SK-N-SH treated with all-trans-retinoic acid at 6 μM for 48 hours (cell line): ENCODE results near the gene GOLGA5.
"Not testable (repeated sequence)": the region's sequence is repeated elsewhere in the genome, so short reads cannot be mapped to it uniquely, and the experiment has no call there.

ENCODE experiments used
- ATAC-seq: fragments of 200-7000 bp; cut with Tn5 transposase; 3 replicates; pipeline ENCODE4 v1.9.1; 2020; ENCODE audit warnings: mild to moderate bottlenecking, moderate library complexity
- ARNTL ChIP-seq: fragments of 450-650 bp; formaldehyde crosslinking; IDR thresholded peaks from 2 replicates; pipeline ENCODE4 v1.5.0; 2020; ENCODE audit warnings: low read depth, mild to moderate bottlenecking, moderate library complexity, borderline replicate concordance
- BACH2 ChIP-seq: fragments of 250-450 bp; sonication (Bioruptor Pico); IDR thresholded peaks from 2 replicates; pipeline ENCODE4 v1.9.0; 2021; ENCODE audit warnings: mild to moderate bottlenecking, borderline replicate concordance
- CSDC2 ChIP-seq: fragments of 250-450 bp; sonication (Bioruptor Pico); IDR thresholded peaks from 2 replicates; pipeline ENCODE4 v1.5.0; 2020; ENCODE audit warnings: mild to moderate bottlenecking, moderate library complexity
- ESRRG ChIP-seq: fragments of 250-450 bp; sonication (Bioruptor Pico); IDR thresholded peaks from 2 replicates; pipeline ENCODE4 v1.6.1; 2021; ENCODE audit warnings: mild to moderate bottlenecking
- GLIS3 ChIP-seq: fragments of 250-450 bp; sonication (Bioruptor Pico); IDR thresholded peaks from 2 replicates; pipeline ENCODE4 v1.5.0; 2020; ENCODE audit warnings: mild to moderate bottlenecking, moderate library complexity
- ISL1 ChIP-seq: fragments of 250-450 bp; sonication (Bioruptor Pico); IDR thresholded peaks from 2 replicates; pipeline ENCODE4 v2.1.2; 2022; ENCODE audit warnings: mild to moderate bottlenecking, moderate library complexity
- OSR1 ChIP-seq: fragments of 250-450 bp; sonication (Bioruptor Pico); IDR thresholded peaks from 2 replicates; pipeline ENCODE4 v1.8.0; 2022; ENCODE audit warnings: moderate library complexity, mild to moderate bottlenecking, inconsistent platforms
- PPARA ChIP-seq: fragments of 250-450 bp; sonication (Bioruptor Pico); IDR thresholded peaks from 2 replicates; pipeline ENCODE4 v1.5.0; 2020; ENCODE audit warnings: mild to moderate bottlenecking, borderline replicate concordance
- RARB ChIP-seq: fragments of 250-450 bp; sonication (Bioruptor Pico); IDR thresholded peaks from 2 replicates; pipeline ENCODE4 v1.8.0; 2021; ENCODE audit warnings: mild to moderate bottlenecking, moderate library complexity
- SNAI2 ChIP-seq: fragments of 250-450 bp; sonication (Bioruptor Pico); IDR thresholded peaks from 2 replicates; pipeline ENCODE4 v1.5.0; 2020; ENCODE audit warnings: mild to moderate bottlenecking, moderate library complexity
- TCF4 ChIP-seq: fragments of 250-450 bp; sonication (Bioruptor Pico); IDR thresholded peaks from 2 replicates; pipeline ENCODE4 v1.8.0; 2021; ENCODE audit warnings: mild to moderate bottlenecking, moderate library complexity, borderline replicate concordance
- ZC3H10 ChIP-seq: fragments of 250-450 bp; sonication (Bioruptor Pico); IDR thresholded peaks from 2 replicates; pipeline ENCODE4 v1.5.1; 2021; ENCODE audit warnings: mild to moderate bottlenecking, moderate library complexity
- ZFP3 ChIP-seq: fragments of 250-450 bp; sonication (Bioruptor Pico); IDR thresholded peaks from 2 replicates; pipeline ENCODE4 v1.5.0; 2020; ENCODE audit warnings: mild to moderate bottlenecking, moderate library complexity
- ZNF565 ChIP-seq: fragments of 450-650 bp; formaldehyde crosslinking; conservative IDR thresholded peaks from 2 replicates; pipeline ENCODE4 v1.5.0; 2020; ENCODE audit warnings: low read depth, mild to moderate bottlenecking, moderate library complexity
- ZNF70 ChIP-seq: fragments of 450-650 bp; formaldehyde crosslinking; IDR thresholded peaks from 2 replicates; pipeline ENCODE4 v1.5.0; 2020; ENCODE audit warnings: mild to moderate bottlenecking, moderate library complexity
- ZNF8 ChIP-seq: fragments of 450-650 bp; formaldehyde crosslinking; IDR thresholded peaks from 2 replicates; pipeline ENCODE4 v1.5.0; 2020; ENCODE audit warnings: mild to moderate bottlenecking, moderate library complexity
- TF ChIP-seq, protein P1 (sequence below): fragments of 250-450 bp; sonication (Bioruptor Pico); IDR thresholded peaks from 2 replicates; pipeline ENCODE4 v1.8.0; 2020; ENCODE audit warnings: mild to moderate bottlenecking, moderate library complexity, borderline replicate concordance
- TF ChIP-seq, protein P2 (sequence below): fragments of 250-450 bp; sonication (Bioruptor Pico); IDR thresholded peaks from 2 replicates; pipeline ENCODE4 v1.8.0; 2021; ENCODE audit warnings: low read depth, mild to moderate bottlenecking, moderate library complexity, borderline replicate concordance
- TF ChIP-seq, protein P3 (sequence below): fragments of 250-450 bp; sonication (Bioruptor Pico); IDR thresholded peaks from 2 replicates; pipeline ENCODE4 v1.5.1; 2020; ENCODE audit warnings: low read depth, mild to moderate bottlenecking, moderate library complexity
- TF ChIP-seq, protein P4 (sequence below): fragments of 250-450 bp; sonication (Bioruptor Pico); IDR thresholded peaks from 2 replicates; pipeline ENCODE4 v1.5.0; 2020; ENCODE audit warnings: mild to moderate bottlenecking, moderate library complexity
- TF ChIP-seq, protein P5 (sequence below): fragments of 250-450 bp; sonication (Bioruptor Pico); IDR thresholded peaks from 2 replicates; pipeline ENCODE4 v1.5.1; 2021; ENCODE audit warnings: mild to moderate bottlenecking, moderate library complexity

GOLGA5 gene

GRCh38 chr14:92759679-92760523, 34.2 kb upstream of the GOLGA5 start (continued):
- TF ChIP-seq, protein P1, sequence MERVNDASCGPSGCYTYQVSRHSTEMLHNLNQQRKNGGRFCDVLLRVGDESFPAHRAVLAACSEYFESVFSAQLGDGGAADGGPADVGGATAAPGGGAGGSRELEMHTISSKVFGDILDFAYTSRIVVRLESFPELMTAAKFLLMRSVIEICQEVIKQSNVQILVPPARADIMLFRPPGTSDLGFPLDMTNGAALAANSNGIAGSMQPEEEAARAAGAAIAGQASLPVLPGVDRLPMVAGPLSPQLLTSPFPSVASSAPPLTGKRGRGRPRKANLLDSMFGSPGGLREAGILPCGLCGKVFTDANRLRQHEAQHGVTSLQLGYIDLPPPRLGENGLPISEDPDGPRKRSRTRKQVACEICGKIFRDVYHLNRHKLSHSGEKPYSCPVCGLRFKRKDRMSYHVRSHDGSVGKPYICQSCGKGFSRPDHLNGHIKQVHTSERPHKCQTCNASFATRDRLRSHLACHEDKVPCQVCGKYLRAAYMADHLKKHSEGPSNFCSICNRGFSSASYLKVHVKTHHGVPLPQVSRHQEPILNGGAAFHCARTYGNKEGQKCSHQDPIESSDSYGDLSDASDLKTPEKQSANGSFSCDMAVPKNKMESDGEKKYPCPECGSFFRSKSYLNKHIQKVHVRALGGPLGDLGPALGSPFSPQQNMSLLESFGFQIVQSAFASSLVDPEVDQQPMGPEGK (CRISPR knock-in tag), result no peak

DNA sequence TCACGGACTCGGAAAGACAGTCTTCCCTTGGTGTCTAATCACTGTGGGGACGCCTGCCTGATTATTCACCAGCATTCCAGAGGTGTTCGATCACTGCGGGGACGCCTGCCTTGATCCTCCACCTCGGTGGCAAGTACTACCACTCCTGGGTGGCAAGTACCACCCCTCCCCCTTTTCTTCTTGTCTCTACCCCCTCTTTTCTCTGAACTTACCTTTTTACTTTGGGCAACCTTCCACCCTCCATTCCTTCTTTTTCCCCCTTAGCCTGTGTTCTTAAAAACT, 33.6 kb upstream of the GOLGA5 start:
- TF ChIP-seq CSDC2 (CRISPR knock-in tag) (no peak), ZNF8 (CRISPR knock-in tag) (no peak), GLIS3 (CRISPR knock-in tag) (no peak), ZNF565 (CRISPR knock-in tag) (no peak), ZNF70 (no peak), SNAI2 (CRISPR knock-in tag) (no peak), ESRRG (CRISPR knock-in tag) (no peak), ZC3H10 (no peak), ISL1 (no peak), BACH2 (CRISPR knock-in tag) (no peak)
- TF ChIP-seq, protein P2, sequence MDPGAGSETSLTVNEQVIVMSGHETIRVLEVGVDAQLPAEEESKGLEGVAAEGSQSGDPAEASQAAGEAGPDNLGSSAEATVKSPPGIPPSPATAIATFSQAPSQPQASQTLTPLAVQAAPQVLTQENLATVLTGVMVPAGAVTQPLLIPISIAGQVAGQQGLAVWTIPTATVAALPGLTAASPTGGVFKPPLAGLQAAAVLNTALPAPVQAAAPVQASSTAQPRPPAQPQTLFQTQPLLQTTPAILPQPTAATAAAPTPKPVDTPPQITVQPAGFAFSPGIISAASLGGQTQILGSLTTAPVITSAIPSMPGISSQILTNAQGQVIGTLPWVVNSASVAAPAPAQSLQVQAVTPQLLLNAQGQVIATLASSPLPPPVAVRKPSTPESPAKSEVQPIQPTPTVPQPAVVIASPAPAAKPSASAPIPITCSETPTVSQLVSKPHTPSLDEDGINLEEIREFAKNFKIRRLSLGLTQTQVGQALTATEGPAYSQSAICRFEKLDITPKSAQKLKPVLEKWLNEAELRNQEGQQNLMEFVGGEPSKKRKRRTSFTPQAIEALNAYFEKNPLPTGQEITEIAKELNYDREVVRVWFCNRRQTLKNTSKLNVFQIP (CRISPR knock-in tag), result no peak
- ATAC-seq, result no peak

DNA sequence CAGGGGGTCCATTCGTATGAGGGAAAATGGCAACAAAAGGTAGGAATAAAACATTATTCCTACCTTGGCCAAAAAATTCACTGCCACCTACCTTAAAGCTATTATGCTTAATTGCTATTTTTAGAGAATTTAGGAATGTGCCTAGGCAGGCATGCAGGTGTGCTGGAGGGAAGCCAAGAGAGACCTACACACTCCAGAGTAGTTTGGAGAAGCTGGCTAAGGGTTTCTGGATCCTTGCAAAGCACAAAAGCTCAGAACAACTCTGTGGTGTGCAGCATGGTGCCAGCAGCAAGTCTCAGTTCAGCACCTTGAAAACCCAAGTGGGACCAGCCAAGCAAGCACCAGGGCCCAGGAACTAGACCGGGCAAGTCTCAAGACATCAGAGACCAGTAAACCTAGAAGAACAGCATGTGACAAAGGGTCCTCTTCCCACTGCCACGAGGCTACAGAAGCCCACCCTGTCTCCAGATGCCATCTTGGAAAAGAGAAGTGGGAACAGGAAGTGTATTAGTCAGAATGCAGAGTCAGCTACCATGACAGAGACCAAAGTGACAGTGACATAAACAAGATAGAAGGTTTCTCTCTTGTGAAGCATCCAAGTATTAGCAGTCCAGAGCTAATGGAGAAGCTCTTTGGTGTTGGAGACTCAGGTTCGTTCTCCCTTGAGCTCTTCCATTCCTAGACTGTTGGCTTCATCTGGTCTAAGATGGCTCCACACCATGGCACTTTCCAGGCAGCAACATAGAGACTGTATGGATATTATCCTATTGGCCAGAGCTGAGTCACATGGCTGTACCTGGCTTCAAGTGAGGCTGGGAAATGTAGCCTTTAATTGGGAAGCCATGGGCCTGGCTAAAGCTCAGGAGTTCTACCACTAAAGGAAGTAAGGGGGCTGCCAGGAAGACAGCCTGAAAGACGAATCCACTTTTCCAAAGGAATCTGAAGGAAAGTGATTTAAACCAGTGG, 30.2 kb upstream of the GOLGA5 start:
- peak; percentile 27; the same call in 1 of the 3 replicates for ATAC-seq

- not testable (repeated sequence) for ATAC-seq
Measured at GRCh38 chr14:92768236-92768635, 25.9 kb upstream of the GOLGA5 start.

- ATAC-seq, result no peak
- TF ChIP-seq ISL1 (no peak), PPARA (CRISPR knock-in tag) (no peak), ZNF565 (CRISPR knock-in tag) (no peak), ESRRG (CRISPR knock-in tag) (no peak), OSR1 (CRISPR knock-in tag) (no peak), RARB (no peak), ARNTL (CRISPR knock-in tag) (no peak), ZNF8 (CRISPR knock-in tag) (no peak), ZNF70 (no peak), TCF4 (CRISPR knock-in tag) (no peak), ZFP3 (CRISPR knock-in tag) (no peak)
- TF ChIP-seq, protein P3, sequence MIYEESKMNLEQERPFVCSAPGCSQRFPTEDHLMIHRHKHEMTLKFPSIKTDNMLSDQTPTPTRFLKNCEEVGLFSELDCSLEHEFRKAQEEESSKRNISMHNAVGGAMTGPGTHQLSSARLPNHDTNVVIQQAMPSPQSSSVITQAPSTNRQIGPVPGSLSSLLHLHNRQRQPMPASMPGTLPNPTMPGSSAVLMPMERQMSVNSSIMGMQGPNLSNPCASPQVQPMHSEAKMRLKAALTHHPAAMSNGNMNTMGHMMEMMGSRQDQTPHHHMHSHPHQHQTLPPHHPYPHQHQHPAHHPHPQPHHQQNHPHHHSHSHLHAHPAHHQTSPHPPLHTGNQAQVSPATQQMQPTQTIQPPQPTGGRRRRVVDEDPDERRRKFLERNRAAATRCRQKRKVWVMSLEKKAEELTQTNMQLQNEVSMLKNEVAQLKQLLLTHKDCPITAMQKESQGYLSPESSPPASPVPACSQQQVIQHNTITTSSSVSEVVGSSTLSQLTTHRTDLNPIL (CRISPR knock-in tag), result no peak
- TF ChIP-seq, protein P1 (CRISPR knock-in tag), result no peak
- TF ChIP-seq, protein P4, sequence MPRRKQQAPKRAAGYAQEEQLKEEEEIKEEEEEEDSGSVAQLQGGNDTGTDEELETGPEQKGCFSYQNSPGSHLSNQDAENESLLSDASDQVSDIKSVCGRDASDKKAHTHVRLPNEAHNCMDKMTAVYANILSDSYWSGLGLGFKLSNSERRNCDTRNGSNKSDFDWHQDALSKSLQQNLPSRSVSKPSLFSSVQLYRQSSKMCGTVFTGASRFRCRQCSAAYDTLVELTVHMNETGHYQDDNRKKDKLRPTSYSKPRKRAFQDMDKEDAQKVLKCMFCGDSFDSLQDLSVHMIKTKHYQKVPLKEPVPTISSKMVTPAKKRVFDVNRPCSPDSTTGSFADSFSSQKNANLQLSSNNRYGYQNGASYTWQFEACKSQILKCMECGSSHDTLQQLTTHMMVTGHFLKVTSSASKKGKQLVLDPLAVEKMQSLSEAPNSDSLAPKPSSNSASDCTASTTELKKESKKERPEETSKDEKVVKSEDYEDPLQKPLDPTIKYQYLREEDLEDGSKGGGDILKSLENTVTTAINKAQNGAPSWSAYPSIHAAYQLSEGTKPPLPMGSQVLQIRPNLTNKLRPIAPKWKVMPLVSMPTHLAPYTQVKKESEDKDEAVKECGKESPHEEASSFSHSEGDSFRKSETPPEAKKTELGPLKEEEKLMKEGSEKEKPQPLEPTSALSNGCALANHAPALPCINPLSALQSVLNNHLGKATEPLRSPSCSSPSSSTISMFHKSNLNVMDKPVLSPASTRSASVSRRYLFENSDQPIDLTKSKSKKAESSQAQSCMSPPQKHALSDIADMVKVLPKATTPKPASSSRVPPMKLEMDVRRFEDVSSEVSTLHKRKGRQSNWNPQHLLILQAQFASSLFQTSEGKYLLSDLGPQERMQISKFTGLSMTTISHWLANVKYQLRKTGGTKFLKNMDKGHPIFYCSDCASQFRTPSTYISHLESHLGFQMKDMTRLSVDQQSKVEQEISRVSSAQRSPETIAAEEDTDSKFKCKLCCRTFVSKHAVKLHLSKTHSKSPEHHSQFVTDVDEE (CRISPR knock-in tag), result no peak
- TF ChIP-seq, protein P5, sequence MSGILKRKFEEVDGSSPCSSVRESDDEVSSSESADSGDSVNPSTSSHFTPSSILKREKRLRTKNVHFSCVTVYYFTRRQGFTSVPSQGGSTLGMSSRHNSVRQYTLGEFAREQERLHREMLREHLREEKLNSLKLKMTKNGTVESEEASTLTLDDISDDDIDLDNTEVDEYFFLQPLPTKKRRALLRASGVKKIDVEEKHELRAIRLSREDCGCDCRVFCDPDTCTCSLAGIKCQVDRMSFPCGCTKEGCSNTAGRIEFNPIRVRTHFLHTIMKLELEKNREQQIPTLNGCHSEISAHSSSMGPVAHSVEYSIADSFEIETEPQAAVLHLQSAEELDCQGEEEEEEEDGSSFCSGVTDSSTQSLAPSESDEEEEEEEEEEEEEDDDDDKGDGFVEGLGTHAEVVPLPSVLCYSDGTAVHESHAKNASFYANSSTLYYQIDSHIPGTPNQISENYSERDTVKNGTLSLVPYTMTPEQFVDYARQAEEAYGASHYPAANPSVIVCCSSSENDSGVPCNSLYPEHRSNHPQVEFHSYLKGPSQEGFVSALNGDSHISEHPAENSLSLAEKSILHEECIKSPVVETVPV (CRISPR knock-in tag), result no peak
Measured at GRCh38 chr14:92768795-92769194, 25.3 kb upstream of the GOLGA5 start.
